Putamen (tissue), 1 donor: Measurements from ENCODE around the gene TOR1A.
A peak's percentile ranks its signal among the peaks of the same experiment; 100 is the strongest.
"Not testable (repeated sequence)": the region's sequence is repeated elsewhere in the genome, so short reads cannot be mapped to it uniquely, and the experiment has no call there.

Experiments
- DNase-seq: peaks from one replicate; pipeline ENCODE4 v3.0.0-alpha.2; 2016; ENCODE audit warnings: low spot score

TOR1A gene

GRCh38 chr9:129781131-129781530, 42.8 kb downstream of the TOR1A start:
- no peak for DNase-seq

- DNase-seq = no peak
These were observed 44.3 kb downstream of the TOR1A start for GRCh38 chr9:129779560-129780190.

DNA sequence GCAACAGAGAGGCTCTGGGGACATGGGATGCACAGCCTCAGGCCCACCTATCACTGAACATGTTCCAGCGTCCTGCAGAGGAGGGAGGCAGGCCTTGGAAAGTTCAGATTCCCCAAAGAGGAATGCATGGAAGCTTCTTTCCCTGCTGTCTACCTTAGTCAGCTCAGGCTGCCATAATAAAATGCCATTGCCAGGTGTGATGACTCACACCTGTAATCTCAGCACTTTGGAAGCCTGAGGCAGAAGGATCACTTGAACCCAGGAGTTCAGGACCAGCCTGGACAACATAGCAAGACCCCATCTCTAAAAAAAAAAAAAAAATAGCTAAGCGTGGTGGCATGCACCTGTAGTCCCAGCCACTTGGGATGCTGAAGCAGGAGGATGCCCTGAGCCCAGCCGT, 45.5 kb downstream of the TOR1A start:
- no peak for DNase-seq

DNA sequence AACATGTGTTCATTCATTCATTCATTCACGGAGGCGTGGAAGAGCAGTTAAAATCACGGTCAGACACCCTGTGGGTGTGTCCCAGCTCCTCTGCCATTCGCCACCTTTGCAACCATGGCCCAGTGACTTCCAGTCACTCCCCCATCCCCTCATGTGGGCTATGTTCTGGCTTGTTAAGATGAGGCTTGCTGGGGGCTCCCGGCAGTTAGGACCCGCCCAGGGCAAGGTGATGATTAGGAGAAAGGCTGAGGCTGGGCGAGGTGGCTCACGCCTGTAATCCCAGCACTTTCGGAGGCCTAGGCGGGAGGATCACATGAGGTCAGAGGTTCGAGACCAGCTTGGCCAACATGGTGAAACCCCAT, 46.2 kb downstream of the TOR1A start:
- no peak for DNase-seq

DNA sequence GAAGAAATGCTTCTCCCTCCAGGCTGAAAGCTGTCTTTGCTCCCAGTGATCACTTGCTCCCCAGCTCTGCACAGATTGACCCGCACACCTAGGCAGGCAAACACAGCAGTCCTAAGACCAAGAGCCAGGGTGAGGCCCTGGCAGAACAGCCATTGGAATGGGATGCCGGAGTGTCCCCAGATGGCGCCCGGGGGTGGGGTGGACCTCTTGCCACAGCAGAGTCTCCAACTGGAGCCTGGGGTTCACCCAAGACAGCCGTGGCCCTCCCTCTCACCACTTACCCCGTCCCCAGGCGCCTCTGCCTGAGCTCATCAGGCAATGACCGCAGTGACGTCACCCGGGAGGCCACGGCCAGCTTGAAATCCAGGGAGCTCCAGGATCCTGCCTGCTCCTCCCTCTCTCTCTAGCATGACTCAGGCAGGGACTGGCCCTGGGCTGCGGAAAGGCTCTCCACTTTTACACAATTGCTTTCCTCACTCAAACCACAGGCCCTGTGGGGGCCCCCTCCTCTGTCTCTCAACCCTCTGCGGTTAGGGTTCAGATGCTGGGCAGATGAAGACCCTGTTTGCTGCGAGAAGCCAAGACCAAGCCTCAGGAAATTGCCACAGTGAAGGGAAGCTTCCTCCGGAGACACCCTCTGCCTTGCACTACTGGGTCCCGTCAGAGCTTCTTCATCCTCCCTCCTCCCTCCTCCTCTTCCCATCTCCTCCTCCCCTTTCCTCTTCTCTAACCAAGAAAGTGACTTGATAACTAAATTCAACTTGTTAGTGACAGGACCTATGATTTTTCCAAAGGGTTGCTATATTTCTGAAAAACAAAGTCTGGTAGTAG, 46.8 kb downstream of the TOR1A start:
- peak; percentile 67 for DNase-seq

DNA sequence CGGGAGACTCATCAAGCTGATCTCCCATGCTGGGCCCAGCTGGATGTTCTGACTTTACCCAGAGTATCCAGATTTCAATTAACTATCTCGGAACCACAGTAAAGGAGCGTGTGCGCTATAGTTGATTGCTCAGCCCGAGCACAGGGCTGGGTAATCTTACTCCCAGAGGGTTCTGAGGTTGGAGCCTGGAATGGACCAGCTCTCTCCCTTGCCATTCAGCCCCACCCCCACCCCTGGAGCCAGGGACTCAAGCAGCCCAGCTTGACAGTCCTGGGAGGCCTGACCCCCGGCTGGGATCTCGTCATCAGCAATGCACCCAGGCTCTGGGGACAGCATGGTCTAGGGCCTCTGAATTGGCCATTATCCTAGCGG, 47.4 kb downstream of the TOR1A start:
- DNase-seq = no peak

DNA sequence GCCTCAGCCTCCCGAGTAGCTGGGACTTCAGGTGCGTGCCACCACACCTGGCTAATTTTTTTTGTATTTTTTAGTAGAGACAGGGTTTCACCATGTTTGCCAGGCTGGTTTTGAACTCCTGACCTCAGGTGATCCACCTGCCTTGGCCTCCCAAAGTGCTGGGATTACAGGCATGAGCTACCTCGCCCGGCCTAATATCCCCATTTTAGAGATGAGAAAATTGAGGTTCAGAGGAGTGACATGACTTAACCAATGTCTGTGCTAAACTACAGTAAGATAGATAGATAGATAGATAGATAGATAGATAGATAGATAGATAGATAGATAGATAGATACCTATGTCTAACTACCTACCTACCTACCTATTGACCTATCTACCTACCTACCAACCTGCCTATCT, 47.8 kb downstream of the TOR1A start:
- DNase-seq = not testable (repeated sequence)

DNA sequence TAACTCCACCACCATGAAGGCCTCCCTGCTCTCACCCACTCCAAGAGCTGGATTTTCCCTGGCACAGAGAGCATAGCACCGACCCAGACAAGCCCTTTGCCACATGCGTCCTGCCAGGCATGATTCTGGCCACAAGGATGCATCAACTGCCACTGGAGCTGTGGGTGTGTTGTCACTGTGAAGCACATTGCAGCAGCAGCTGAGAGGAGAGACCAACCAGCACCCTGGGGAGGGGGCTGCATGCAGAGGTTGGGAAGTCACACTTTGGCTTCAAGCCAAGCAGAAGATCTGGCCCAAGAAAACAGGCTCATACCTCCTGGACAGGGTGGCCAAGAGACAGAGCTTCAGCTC, 48.5 kb downstream of the TOR1A start:
- DNase-seq = no peak

- no peak for DNase-seq
These were observed 49.0 kb downstream of the TOR1A start for GRCh38 chr9:129774791-129775447.

DNA sequence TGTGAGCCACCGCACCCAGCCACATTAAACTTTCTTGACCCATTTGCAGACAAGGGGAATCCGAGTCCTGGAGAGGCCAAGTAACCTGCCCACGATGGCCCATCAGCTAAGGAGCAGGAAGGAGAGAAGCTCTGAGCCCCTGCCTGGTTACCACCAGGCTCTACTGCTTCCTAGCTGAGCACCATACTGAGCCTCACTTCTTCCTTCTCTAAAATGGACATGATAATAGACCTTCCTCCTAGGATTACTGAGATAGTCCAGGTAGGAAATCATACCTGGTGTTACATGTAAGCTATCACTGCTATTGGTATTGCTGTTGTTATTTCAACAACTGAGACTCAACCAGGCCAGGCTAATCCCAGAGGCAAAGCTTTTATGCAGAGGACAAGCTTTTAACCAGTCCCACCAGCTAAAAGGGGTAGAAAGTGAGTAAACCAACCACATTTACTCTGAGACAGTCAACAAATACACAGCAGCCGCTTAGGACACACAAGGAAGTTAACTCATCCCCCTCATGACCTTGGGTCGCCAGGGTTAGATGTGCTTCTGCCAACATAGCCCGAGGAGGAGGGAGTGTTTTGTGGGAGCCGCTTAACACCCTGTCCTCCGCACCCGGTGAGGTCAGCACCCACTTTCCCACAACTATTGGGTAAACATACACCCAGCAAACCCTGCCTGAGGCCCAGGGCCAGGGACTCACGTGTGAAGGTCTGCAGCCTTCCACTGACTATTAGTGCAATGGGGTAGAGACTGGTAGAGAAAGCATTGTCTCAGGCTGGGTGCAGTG, 50.5 kb downstream of the TOR1A start:
- no peak for DNase-seq

GRCh38 chr9:129770741-129771140, 53.2 kb downstream of the TOR1A start:
- no peak for DNase-seq

DNA sequence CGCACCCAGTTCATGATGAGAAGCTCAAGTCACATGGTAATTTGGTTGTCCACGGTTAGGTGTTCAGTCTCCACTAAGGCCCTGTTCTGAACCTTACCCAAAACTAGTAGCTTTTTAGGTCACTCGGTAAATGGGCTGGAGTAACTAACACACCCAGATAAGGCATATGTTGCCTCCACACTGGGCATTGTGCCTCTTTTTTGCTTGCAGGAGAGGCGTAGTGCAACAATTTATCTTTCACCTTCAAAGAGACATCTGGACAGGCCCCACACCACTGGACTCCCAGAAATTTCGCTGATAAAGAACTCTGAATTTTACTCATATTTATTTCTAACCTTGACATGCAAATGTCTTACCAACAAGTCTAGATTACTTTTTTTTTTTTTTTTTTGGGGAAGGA, 54.3 kb downstream of the TOR1A start:
- no peak for DNase-seq

- no peak for DNase-seq
These were observed 55.5 kb downstream of the TOR1A start for GRCh38 chr9:129768486-129768885.

GRCh38 chr9:129765764-129766317, 58.1 kb downstream of the TOR1A start:
- no peak for DNase-seq

- no peak for DNase-seq
These were observed 60.7 kb downstream of the TOR1A start for GRCh38 chr9:129762985-129763926.
